Gastrocnemius medialis (tissue), 4 donors: ENCODE results near the gene NAV2.

Experiments used
- CTCF ChIP-seq, 5 experiments: fragments of 450-650 bp in 3 of 5; fragments of 200-600 bp in 2 of 5; sonication (generic) in 2 of 5; IDR thresholded peaks in 4 of 5; conservative IDR thresholded peaks in 1 of 5; 1 replicate in 4 of 5; 2 replicates in 1 of 5; pipeline ENCODE4 v1.5.1; 2016 to 2019; ENCODE audit warnings: antibody characterized with exemption in 5 of 5, mild to moderate bottlenecking in 3 of 5, moderate library complexity in 3 of 5
- POLR2A ChIP-seq, 2 donors: fragments of 450-650 bp; IDR thresholded peaks; one replicate each; pipeline ENCODE4 v1.6.1; 2017; ENCODE audit warnings: antibody characterized with exemption in 2 of 2, mild to moderate bottlenecking in 2 of 2, moderate library complexity in 2 of 2

DNA sequence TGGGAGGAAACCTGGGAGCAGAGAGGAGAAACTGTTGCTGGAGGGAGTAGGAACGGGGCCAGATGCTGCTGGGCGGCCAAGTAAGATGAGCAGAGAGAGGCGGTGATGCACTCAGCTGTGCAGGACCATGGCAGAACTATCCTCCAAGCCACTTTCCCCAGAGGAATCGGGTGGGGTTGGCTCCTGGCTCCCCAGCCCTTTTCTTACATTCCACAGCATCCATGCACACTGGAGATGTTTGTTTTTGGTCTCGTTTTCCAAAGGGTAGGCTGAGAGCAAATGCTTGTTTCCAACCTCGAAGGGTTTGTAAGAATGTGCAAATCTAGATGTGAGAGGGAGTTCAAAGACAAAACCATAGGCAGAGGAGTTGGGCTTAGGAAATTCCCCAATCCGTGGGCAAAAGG is 374.5 kb downstream of the NAV2 start:
- TF ChIP-seq CTCF (IDR thresholded peaks at IDR 0.05 in 4 of 5, conservative IDR thresholded peaks at IDR 0.05 in 1 of 5) (no peak), POLR2A (IDR thresholded peaks at IDR 0.05) (no peak)
